Prostate gland (tissue), 2 donors: ENCODE data around the gene A2M. TPM values are rescaled to one million over a fixed set of nuclear protein-coding genes. Genes with fewer than 3 reads are reported as not detected.

Source experiments
- DNase-seq: peaks from one replicate; pipeline ENCODE4 v3.0.0-alpha.2; 2019; ENCODE audit warnings: low spot score
- H3K27ac ChIP-seq, 2 donors: fragments of 200-600 bp; sonication (generic); 2 replicates each; pipeline ENCODE4 v1.5.1; 2017 to 2019
- H3K27me3 ChIP-seq: fragments of 200-600 bp; sonication (generic); replicated peaks from 2 replicates; pipeline ENCODE4 v1.5.1; 2019; ENCODE audit not compliant: insufficient read depth
- H3K36me3 ChIP-seq, 2 donors: fragments of 200-600 bp; sonication (generic); 1 replicate in 1 of 2; 2 replicates in 1 of 2; pipeline versions ENCODE4 v1.5.1 to v1.8.1; 2017 to 2019
- H3K4me1 ChIP-seq: fragments of 200-600 bp; sonication (generic); replicated peaks from 2 replicates; pipeline ENCODE4 v1.5.1; 2019
- H3K4me3 ChIP-seq, 2 donors: fragments of 200-600 bp; sonication (generic); 2 replicates each; pipeline ENCODE4 v1.5.1; 2017 to 2019
- H3K9me3 ChIP-seq: fragments of 200-600 bp; sonication (generic); 2 replicates; pipeline ENCODE4 v1.5.1; 2017
- POLR2A ChIP-seq: fragments of 450-650 bp; IDR thresholded peaks from one replicate; pipeline ENCODE4 v1.6.1; 2016; ENCODE audit warnings: antibody characterized with exemption, mild to moderate bottlenecking
- POLR2AphosphoS5 ChIP-seq: sonication (generic); formaldehyde crosslinking; IDR thresholded peaks from one replicate; pipeline ENCODE4 v1.6.1; 2017; ENCODE audit warnings: antibody characterized with exemption
- WGBS: methylation state at CpG from one replicate; pipeline ENCODE4 v1.1.5; 2018; 5-methylcytosine and 5-hydroxymethylcytosine counted together
- intact Hi-C: fragments of 100-400 bp; cut with DNase I; formaldehyde crosslinking; loops from one replicate; pipeline ENCODE4 v1.14.2; 2022
- total RNA-seq, 2 donors: library from RNA; depleted of rRNA; stranded (reverse); fragments of >200 nt; gene quantifications; one replicate each; pipeline ENCODE4 v1.1.0, GENCODE V29; 2016
- TF ChIP-seq, protein P1 (sequence below), 4 experiments: fragments of 200-600 bp in 2 of 4; fragments of 450-650 bp in 2 of 4; sonication (generic) in 2 of 4; IDR thresholded peaks; 1 replicate in 3 of 4; 2 replicates in 1 of 4; pipeline ENCODE4 v1.5.1; 2016 to 2019; ENCODE audit warnings: antibody characterized with exemption in 4 of 4, mild to moderate bottlenecking in 2 of 4, moderate library complexity in 2 of 4

Gene A2M
- total RNA-seq, 2 donors from 2014 or later: 82.6 to 286 TPM

DNA sequence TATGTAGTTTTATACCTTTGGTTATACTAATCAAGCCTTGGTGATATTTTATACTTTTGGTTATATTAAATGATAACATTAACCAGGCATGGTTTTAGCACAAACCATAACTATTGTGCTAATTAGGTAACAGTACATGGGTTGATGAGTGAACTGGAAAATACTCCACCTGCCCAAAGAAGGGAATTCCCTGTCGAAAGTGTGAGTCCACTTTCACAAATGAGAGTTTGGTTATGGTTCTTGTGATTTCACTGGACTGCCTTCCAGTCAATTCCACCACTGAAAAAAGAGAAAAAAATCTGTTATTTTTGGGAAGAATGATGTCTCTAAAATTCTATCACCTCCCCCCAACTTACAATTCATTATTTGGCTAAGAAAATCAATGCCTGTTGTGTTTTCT lies 9.7 kb downstream of the A2M start:
- Histone ChIP-seq H3K4me3 (no peak overlapping the region), H3K36me3 (no peaks in the 10 kb centered on the region), H3K4me1 (no peaks in the 10 kb centered on the region), H3K9me3 (no peaks in the 10 kb centered on the region), H3K27me3 (no peaks in the 10 kb centered on the region), H3K27ac (no peak overlapping the region)
- no peak for TF ChIP-seq POLR2A
- TF ChIP-seq, protein P1, sequence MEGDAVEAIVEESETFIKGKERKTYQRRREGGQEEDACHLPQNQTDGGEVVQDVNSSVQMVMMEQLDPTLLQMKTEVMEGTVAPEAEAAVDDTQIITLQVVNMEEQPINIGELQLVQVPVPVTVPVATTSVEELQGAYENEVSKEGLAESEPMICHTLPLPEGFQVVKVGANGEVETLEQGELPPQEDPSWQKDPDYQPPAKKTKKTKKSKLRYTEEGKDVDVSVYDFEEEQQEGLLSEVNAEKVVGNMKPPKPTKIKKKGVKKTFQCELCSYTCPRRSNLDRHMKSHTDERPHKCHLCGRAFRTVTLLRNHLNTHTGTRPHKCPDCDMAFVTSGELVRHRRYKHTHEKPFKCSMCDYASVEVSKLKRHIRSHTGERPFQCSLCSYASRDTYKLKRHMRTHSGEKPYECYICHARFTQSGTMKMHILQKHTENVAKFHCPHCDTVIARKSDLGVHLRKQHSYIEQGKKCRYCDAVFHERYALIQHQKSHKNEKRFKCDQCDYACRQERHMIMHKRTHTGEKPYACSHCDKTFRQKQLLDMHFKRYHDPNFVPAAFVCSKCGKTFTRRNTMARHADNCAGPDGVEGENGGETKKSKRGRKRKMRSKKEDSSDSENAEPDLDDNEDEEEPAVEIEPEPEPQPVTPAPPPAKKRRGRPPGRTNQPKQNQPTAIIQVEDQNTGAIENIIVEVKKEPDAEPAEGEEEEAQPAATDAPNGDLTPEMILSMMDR (IDR thresholded peaks at IDR 0.05): no peak
- TF ChIP-seq POLR2AphosphoS5: no peak
- WGBS: 93% methylated on average over 1 of the region's 1 CpG
- intact Hi-C loops: loop anchor here (5.0 kb wide), 1 partner anchor 39 kb away; no protein-coding TSS in a partner anchor
- DNase-seq: no peak

DNA sequence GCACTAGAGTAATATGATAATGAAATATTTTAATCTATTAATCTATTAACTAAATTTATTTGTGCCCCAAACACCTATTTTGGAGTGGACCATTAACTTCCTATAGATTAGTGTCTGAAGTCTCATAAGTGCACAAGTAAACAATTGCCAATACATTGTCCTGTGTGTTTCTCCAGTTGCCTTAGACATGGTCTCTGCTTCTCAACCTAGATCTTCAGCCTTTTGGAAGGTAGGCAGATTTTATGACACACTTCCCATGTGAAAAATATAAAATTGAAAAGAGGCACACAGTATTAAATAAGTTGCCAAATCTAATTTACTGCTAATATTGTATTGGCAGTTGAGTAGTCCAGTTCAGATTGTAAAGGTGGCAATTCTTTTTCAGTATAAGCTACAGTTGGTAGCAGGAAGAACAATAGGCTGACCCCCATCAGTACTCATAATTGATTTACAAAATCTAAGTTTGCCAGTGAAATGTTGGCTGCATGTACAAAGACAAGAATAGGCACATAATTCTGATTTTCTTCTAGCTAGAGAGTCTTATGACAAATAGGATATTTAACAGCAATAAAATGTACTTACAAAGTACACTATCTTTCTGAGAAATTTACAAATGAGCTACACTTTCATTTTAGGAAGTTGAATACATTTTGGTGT lies 10.8 kb downstream of the A2M start:
- no peak for DNase-seq
- Histone ChIP-seq H3K27ac (no peak overlapping the region), H3K27me3 (no peaks in the 10 kb centered on the region), H3K9me3 (no peaks in the 10 kb centered on the region), H3K36me3 (no peaks in the 10 kb centered on the region), H3K4me3 (no peak overlapping the region), H3K4me1 (no peaks in the 10 kb centered on the region)
- intact Hi-C loops: loop anchor here (5.0 kb wide), 1 partner anchor 38 kb away; no protein-coding TSS in a partner anchor
- TF ChIP-seq, protein P1 (IDR thresholded peaks at IDR 0.05): no peak
- TF ChIP-seq POLR2AphosphoS5: no peak
- TF ChIP-seq POLR2A: no peak

DNA sequence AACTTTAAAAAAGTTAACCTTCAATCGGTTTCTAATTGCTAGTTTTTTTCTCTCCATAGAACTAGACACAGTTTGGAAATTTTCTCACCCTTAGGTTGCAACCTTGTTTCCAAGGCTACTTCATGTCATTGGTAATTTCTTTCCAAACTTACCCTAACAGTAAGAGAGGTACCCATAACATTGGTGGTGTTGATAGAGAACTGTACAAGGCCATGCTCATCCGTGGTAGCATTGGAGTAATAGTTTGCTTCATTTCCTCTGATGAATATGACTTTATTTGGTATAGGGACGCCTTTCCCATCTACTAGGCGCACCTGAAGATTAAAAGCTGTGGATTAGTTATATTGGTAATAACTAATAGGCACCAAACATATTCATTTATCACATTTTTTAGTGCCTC lies 11.6 kb downstream of the A2M start:
- H3K27ac ChIP-seq: no peak overlapping the region
- DNase-seq: no peak
- H3K4me3 ChIP-seq: no peak overlapping the region
- H3K27me3 ChIP-seq: no peaks in the 10 kb centered on the region
- no peaks in the 10 kb centered on the region for H3K36me3 ChIP-seq
- TF ChIP-seq POLR2A (no peak), POLR2AphosphoS5 (no peak)
- TF ChIP-seq, protein P1 (IDR thresholded peaks at IDR 0.05): no peak
- no peaks in the 10 kb centered on the region for H3K4me1 ChIP-seq
- no peaks in the 10 kb centered on the region for H3K9me3 ChIP-seq
- intact Hi-C loops: no loop called here
- WGBS: 89% methylated on average over 4 of the region's 4 CpGs

GRCh38 chr12:9103050-9103849 lies 12.5 kb downstream of the A2M start:
- 84% methylated on average over 4 of the region's 4 CpGs for WGBS
- intact Hi-C loops: no loop called here
- TF ChIP-seq POLR2AphosphoS5 (no peak), POLR2A (no peak)
- TF ChIP-seq, protein P1 (IDR thresholded peaks at IDR 0.05): no peak

More at GRCh38 chr12:9103050-9103849, 12.5 kb downstream of the A2M start:
- Histone ChIP-seq H3K36me3 (no peaks in the 10 kb centered on the region), H3K27me3 (no peaks in the 10 kb centered on the region), H3K4me1 (no peaks in the 10 kb centered on the region), H3K27ac (no peak overlapping the region), H3K4me3 (no peak overlapping the region), H3K9me3 (no peaks in the 10 kb centered on the region)
- DNase-seq: no peak
